Liver (tissue), 3 donors: ENCODE data around the gene ULK4.

ENCODE experiments used
- CTCF ChIP-seq: fragments of 150-350 bp; IDR thresholded peaks from 2 replicates; pipeline ENCODE4 v1.5.1; 2017; ENCODE audit warnings: improper control_type of control experiment, low read depth, low read length; ENCODE audit not compliant: missing input control
- HNF4G ChIP-seq: IDR thresholded peaks from 2 replicates; pipeline ENCODE4 v1.6.1; 2016; ENCODE audit warnings: antibody characterized with exemption
- MAX ChIP-seq: IDR thresholded peaks from 2 replicates; pipeline ENCODE4 v1.6.1; 2016; ENCODE audit warnings: antibody characterized with exemption
- RAD21 ChIP-seq, 2 donors: IDR thresholded peaks; 2 replicates each; pipeline ENCODE4 v1.6.1; 2016; ENCODE audit warnings: antibody characterized with exemption in 2 of 2, mild to moderate bottlenecking in 2 of 2
- TAF1 ChIP-seq: conservative IDR thresholded peaks from 2 replicates; pipeline ENCODE4 v1.6.1; 2016; ENCODE audit warnings: antibody characterized with exemption, mild to moderate bottlenecking
- ZBTB33 ChIP-seq: IDR thresholded peaks from 2 replicates; pipeline ENCODE4 v1.6.1; 2016; ENCODE audit warnings: antibody characterized with exemption
- donor health status: healthy.
- donor health status: healthy.

GRCh38 chr3:41204369-41204768 lies 757.5 kb downstream of the ULK4 start:
- TF ChIP-seq CTCF (no peak), RAD21 (IDR thresholded peaks at IDR 0.05) (no peak), HNF4G (no peak), ZBTB33 (no peak), TAF1 (no peak), MAX (no peak)
